ENCODE data around the gene DHRS2. TPM values are rescaled to one million over a fixed set of nuclear protein-coding genes. Genes with fewer than 3 reads are reported as not detected.
"Not testable (repeated sequence)": the region's sequence is repeated elsewhere in the genome, so short reads cannot be mapped to it uniquely, and the experiment has no call there.

Gene DHRS2
- total RNA-seq, 1 experiment from 2014 or later: 5.9 TPM

DNA sequence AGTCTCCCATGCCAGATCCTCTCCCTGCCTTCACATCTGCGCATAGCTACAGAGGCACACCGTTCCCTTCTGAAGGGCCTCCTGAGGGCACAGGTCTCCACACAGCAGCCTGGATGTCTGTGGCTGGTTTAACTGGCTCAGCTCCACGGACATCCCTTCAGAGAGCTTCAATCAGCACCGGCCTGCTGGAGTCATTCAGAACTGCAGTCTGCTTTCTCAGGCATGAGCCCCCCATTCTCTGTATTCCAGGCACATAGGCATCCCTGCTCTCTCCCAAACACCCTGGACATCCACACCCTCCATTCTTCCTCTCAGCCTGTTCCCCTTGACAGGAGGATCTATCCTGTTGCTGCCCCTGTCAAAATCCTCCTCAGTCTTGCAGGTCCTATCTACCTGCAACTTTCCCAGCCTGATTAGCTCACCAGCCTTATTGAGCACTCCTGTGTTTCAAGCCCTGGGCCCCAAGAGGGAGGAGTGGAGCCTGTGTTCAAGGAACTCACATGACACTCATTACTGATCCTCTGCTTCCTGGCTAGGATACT, 2.9 kb upstream of the DHRS2 start:
- no peak for DNase-seq (ENCODE audit: low read depth)

DNA sequence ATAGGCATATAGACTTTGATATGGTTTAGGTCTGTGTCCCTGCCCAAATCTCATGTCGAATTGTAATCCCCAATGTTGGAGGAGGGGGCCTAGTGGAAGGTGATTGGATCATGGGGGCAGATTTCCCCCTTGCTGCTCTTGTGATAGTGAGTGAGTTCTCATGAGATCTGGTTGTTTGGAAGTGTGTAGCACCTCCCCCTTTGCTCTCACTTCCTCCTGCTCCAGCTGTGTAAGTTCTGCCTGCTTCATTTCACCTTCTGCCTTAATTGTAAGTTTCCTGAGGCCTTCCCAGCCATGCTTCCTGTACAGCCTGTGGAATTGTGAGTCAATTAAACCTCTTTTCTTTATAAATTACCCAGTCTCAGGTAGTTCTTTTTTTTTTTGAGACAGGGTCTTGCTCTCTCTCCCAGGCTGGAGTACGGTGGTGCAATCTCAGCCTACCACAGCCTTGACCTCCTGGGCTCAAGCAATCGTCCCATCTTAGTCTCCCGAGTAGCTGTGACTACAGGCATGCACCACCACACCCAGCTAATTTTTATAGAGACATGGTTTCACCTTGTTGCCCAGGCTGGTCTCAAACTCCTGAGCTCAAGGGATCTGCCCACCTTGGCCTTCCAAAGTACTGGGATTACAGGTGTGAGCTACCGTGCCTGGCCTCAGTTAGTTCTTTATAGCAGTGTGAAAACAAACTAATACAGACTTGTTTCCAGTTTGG, 1.3 kb upstream of the DHRS2 start:
- not testable (repeated sequence) for DNase-seq (ENCODE audit: low read depth)

DNA sequence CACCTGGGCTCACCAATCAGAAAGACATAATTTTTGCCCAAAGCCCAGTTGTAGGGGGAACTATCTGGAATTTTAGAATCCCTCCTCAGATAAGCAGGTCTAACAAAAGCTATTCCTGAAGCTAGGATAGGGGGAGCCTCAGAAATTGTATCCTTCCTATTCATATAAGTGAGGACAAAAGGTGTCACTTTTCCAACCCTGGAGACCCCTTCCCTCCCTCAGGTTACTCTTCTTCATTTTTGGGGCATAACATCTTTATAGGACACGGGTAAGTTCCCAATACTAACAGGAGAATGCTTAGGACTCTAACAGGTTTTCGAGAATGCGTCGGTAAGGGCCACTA, 1.1 kb downstream of the DHRS2 start:
- DNase-seq (ENCODE audit: low read depth): not testable (repeated sequence)

DNA sequence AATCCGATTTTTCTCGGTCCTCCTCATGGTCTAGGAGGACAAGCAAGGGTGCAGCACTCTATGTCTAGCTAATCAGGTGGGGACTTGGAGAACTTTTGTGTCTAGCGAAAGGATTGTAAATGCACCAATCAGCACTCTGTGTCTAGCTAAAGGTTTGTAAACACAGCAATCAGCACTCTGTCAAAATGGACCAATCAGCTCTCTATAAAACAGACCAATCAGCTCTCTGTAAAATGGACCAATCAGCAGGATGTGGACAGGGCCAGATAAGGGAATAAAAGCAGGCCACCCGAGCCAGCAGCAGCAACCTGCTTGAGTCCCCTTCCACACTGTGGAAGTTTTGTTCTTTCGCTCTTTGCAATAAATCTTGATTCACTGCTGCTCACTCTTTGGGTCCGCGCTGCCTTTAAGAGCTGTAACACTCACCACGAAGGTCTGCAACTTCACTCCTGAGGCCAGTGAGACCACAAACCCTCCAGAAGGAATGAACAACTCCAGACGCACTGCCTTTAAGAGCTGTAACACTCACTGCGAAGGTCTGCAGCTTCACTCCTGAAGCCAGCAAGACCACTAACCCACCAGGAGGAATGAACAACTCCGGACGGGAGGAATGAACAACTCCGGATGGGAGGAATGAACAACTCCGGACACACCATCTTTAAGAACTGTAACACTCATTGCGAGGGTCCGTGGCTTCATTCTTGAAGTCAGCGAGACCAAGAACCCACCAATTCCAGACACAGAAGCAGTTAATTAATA, 1.7 kb downstream of the DHRS2 start:
- not testable (repeated sequence) for DNase-seq (ENCODE audit: low read depth)

DNA sequence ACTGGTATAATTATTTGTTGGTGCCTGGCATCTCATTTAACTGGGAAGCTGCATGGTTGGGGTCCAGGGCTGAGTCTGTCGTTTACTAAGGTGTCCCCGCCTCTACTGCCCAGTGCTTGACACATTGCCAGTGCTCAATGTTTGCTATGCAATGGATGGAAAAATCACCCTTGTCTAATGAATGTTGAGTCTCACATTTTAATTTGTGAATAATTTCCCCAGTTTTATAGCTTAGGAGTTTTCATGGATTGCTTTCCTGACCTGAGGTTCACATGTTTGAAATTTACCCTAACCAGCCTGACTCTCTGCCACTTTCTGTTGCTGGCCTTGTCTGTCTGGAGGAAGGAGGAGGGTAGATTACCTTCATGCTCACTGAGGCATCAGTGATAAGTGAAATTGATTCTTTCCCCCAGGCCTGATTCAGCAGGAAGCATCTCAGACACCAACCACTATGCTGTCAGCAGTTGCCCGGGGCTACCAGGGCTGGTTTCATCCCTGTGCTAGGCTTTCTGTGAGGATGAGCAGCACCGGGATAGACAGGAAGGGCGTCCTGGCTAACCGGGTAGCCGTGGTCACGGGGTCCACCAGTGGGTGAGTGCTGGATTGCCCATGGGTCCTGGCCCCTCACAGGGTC, 2.4 kb downstream of the DHRS2 start:
- DNase-seq (ENCODE audit: low read depth): peak; percentile 56

DNA sequence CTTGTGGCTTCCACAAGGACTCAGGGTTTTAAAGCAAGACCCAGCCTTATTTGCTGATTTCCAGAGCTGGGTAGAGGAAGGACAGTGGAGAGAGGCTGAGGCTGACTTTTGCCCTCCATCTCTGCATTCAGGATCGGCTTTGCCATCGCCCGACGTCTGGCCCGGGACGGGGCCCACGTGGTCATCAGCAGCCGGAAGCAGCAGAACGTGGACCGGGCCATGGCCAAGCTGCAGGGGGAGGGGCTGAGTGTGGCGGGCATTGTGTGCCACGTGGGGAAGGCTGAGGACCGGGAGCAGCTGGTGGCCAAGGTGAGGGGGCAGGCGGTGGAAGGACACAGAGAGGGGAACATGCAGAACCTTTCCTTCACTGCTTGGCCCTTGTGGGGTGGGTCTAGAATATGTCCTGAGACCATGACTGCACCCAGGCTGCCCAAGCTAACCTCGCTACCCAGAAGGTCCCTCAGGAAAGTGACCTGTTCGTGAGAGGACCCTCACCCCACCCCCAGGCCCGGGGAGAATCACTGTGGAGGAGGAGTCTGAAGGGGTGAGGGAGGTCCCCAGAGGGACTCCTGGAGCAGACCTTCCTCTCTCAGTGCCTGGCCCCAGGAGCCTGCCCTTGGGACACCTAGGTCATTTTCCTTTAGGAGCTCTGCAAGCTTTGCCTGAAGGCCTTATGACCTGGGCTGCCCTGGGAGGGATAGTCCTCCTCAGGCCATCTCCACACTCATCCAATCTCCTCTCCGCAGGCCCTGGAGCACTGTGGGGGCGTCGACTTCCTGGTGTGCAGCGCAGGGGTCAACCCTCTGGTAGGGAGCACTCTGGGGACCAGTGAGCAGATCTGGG, 3.1 kb downstream of the DHRS2 start:
- no peak for DNase-seq (ENCODE audit: low read depth)

DNA sequence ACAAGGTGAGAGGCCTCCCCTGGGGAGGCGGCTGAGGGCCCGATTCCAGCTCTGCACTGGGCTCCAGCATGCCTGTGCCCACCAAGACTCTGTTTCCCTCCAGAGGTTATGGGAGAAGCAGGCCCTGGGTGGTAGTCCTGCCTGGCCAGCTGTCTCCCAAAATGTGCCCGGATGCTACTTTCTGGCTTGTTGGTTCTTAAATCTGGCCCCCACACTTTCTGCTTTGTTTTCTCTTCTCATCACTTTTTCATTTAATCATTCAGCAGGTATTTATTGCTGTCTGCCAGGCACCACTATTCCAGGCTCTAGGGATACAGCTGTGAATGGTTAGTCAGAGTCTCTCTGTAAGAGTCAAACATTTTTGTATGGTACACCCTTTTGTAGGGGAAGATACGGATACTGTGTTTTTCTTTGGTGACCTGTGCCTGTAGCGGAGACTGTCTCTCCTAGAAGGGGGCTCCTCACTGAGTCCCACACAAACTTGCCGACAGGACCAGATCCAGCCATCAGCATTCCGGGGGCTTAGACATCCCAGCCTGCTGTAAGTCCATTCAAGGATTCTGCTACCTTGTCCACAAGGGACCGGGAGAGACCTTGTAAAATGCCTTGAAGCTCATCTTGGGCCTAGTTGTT, 3.8 kb downstream of the DHRS2 start:
- no peak for DNase-seq (ENCODE audit: low read depth)

DNA sequence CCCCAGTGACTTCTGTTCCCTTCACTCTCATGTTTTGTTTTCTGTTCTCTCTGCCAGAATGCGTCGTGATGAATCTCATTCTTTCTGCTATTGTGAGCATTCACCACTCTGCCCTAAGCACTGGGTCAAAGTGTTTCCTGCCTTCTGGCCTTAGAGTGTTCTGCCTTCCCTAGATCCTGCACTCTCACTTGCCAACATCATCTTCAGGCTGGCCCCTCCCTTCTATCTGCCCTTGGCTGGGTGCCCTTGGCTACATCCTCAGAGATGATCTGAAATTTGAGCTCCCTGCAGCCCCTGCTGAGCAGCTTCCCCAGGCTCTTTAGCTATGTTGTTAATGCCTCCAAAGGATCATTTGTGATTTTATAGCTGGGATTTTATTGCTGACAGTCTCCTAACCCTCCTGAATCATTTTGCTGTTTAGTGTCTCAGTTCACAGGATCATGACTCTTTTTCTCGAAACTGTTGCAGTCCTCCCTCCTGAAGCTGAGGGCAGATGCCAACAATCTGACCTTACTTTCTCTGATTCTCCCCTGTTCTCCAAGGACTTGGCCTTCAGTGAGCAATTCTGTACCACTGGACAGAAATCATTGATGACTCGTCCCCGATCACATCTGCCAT, 4.5 kb downstream of the DHRS2 start:
- DNase-seq (ENCODE audit: low read depth): peak; percentile 86

DNA sequence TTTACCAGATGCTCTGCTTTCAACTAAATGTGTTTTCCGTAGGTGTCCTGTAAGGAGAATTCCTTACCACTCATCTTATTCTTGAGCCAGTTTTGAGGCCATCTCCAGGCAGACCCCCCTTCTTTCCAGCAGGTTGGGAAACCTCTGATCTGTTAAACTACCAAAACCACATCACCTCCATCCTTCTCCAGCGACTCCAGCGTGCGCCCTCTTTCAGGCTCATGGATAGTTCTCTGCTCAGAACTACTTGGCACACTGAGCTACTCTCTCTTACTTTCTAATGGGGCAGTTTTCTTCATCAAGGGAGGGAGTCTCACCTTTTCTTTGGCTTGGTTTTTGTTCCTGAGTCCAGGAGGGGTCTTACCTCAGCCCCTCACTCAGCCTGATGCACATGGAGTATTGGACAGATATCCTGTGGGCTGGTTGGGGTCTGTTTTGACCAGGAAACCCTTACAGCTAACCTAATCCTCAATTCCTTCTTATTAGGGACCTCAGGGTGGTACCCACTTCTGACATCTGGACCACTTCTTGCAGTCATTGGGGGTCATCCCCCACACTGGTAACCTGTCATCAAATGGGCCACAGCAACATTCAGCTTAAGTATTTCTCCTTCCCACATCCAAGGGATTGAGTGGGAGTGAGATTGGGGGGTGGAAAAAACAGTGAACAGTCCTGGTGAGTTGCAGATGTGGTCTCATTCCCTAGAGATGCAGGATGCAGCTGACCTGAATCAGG, 5.2 kb downstream of the DHRS2 start:
- no peak for DNase-seq (ENCODE audit: low read depth)

DNA sequence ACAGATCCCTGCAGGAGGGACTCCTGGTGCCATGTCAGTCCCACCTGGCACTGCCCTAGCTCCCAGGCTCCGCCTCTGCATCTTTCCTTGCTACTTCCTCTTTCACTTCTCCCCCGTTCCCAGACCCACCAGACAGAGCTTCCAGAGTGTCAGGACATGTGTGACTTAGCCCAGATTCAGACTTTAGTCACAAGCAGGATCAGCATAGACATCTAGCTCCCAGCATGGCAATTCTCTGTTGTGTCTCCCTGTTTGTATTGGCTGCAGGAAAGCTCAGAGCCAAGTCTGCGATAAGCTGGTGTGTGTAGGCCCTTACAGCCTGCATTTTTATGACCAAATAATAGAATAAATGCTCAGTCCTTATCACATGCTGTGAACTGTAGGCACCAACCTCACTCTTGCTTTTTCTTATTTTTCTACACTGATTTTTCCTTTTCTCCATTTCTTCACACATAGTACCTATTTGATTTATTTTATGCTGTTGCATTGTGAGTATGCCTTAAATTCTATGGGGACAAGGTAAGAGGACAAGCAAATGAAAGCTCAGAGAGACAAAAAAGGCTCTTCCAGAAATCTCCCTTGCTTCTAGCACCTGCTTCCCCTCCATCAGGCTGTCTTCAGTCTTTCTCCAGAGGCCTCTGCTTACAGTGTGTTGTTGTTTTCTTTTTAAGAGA, 5.9 kb downstream of the DHRS2 start:
- no peak for DNase-seq (ENCODE audit: low read depth)

DNA sequence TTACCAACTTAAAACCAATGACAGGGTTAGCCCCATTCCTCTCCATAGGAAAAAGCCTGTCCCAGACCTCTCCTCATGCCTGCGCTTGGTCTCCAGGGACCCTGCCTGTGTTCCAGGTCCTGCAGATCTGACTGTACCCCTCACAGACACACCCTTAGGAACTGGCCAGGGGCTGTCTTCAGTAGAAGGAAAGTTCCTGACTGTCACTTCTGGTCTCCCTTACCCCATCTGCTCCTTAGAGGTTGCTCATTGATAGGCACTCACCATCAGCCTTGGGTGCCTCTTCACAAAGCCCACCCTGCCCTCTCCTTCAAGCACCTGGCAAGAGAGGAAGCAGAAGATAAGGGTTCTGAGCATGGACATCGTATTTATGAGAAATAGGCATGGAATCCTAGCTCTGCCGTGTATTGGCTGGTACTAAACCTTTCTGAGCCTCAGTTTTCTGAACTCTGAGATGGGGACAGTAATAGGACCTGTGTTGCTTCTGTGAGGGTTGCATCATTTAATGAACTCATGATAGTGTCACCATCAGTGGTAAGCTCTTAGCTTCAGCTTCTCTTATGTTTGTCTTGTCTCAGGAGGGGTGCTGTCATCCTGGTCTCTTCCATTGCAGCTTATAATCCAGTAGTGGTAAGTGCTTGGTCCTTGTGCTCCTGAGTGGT, 7.5 kb downstream of the DHRS2 start:
- DNase-seq (ENCODE audit: low read depth): no peak

DNA sequence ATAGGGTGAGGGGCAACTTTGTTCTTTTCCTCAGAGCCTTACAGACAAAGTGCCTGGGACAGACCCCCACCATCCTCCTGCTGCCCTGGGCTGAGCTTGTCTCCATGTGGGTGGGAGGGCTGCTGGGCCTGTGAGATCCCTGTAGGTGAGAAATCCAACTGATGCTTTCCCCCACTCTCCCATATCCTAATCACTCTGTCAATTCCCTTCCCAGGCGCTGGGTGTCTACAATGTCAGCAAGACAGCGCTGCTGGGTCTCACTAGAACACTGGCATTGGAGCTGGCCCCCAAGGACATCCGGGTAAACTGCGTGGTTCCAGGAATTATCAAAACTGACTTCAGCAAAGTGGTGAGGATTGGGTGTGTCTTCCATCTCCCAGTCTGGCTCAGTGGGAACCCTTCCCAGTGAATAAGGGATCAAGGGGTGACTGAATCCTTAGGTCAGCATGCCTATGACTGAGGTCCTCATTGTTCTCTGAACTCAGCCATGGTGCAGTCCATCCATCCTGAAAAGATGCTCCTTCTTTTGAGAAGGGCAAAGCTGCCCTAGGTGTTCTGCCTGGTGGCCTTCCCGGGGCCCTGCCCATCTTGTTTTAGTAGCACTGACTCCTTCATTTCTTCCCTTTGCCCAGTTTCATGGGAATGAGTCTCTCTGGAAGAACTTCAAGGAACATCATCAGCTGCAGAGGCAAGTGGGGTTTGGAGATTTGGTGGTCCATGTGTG, 8.2 kb downstream of the DHRS2 start:
- DNase-seq (ENCODE audit: low read depth): no peak

DNA sequence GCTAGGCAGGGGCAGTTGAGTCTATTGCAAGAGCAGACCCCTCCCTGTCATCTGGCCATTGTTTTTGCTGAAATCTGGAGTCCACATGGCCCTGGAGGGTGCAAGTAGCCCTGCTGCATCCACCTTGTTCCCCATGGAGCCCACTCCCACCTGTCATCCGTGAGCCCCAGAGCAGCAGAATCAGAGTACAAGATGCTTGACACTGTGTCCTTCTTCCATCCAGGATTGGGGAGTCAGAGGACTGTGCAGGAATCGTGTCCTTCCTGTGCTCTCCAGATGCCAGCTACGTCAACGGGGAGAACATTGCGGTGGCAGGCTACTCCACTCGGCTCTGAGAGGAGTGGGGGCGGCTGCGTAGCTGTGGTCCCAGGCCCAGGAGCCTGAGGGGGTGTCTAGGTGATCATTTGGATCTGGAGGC, 8.8 kb downstream of the DHRS2 start:
- DNase-seq (ENCODE audit: low read depth): no peak

DNA sequence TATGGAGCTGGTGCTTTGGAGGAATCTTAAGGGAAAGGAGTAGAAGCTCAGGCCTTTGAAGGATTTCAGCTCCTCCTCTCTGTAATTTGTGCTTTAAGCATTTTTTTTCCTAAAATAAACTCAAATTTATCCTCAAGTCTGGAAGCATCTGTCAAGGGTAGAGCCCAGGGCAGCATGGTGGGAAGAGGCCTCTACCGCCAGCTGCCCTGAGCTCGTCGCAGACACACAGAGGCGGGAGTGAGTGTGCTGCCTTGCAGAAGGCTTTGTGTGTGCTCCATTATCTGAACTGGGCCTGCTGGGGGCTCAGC, 9.3 kb downstream of the DHRS2 start:
- DNase-seq (ENCODE audit: low read depth): no peak

DNA sequence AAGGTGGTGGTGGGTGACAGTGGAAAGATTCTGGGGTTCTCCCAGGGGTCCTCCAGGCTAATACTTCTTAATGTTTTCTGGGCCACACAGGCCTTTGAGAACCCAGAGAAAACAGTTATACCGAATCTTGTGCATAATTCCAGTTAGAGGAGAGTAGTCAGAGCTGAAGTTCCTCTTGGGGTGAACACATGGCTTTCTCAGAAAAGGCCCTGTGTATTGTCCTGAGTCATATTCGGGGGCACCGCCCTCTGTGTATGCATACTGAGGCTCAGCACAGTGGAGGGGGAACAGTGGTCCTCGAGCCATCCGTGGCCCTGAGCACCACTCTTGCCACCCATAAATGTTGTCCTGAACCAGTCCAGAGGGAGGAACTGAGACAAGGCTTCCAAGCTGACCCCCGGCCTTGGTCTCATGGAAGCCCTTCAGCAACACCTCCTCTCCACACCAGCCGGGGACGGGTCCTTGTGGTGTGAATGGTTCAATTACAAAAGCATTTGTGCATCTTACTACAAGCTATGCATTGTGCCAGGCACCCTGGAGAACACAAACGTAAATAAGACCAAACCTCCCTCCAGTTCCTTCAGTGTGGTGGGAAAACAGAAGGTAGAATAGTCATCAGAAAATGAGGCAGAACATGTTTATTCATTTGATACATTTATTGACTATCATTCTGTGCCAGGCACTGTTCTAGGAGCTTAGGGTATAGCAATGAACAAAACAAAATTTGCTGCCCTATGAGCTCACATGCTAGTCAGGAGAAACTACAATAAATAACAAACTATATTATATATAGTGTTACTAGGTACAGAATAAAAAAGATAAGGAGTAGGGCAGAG, 9.9 kb downstream of the DHRS2 start:
- DNase-seq (ENCODE audit: low read depth): no peak

DNA sequence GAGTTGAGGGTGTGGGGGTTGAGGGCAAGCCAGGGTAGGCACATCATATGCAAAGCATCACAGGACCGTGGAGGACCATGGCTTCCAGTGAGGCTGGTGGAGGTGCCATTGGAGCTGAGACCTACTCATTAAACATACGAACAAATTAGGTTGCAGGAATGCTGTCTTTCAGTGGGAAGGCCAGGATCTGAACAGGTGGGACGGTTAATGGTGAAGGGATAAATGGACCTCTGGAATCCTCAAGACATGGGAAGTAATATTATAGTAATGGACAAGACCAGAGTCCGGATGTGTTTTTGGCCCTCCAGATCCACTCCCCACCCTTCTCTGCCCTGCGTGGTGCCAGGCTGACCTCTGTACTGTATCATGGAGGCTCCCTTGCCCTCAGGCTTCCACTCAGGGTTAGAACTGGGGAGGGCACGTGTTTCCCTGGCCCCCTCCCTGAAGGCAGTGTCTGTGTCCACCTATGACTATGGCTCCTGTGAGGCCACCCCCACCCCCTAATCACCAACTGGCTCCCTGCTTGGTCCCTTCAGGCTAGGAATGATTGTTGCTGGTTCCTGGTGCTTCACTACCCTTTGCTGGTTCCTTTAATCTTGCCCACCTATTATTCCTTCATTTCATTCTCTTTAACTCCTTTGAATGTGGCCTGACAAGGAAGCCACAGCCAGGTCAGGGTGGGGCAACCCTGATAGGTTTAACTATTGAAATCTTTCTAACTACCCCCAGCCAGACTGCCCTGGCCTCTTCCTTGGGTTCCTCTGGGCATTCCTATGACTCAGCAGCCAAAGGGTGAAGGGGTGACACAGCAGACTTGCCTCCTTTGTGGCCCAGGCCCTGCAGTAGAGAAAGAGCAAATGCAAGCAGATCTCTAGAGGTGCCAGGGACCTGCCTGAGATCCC, 10.7 kb downstream of the DHRS2 start:
- DNase-seq (ENCODE audit: low read depth): peak; percentile 50

DNA sequence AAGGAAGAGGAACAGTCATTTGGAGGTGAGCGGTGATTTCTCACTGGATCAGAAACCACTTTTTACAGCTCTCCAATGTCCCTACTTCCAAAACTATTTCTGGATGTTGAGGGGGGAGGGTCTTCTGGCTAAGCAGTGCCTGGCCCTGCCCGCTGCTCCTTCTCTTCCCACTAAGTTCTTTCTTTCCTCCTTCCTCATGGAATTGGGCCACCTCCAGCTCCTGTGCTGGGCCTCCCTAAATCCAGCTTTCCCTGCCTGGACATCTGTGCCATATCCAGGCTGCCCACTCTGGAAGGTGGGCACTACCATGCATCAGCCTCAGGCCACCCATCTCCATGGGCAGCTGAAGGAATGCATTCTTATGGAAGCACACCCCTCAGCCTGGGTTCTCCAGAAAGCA, 11.5 kb downstream of the DHRS2 start:
- no peak for DNase-seq (ENCODE audit: low read depth)
